ENCODE measurements around the gene CES2.

CES2 gene

GRCh38 chr16:66918803-66919568, 16.3 kb upstream of the CES2 start, which contains the start of gene CDH16:
Gene CDH16, minus strand, starts transcription at chr16:66918885. Its CDS starts 820 bp downstream, at chr16:66918065.
- H3F3A ChIP-seq (ENCODE audit: insufficient read depth, low read length), result no peaks in the 10 kb centered on the region
- H3K27ac ChIP-seq (ENCODE audit: low read length), result no peak within 1 kb of the TSS
- DNase-seq, result no peak
- H3K79me2 ChIP-seq (ENCODE audit: low read length), result no peaks in the 10 kb centered on the region
- no peak within 1 kb of the TSS for H2AFZ ChIP-seq (ENCODE audit: low read length)
- H3K4me1 ChIP-seq (ENCODE audit: low read length), result no peaks in the 10 kb centered on the region
- H3K9me3 ChIP-seq (replicated peaks; ENCODE audit: insufficient read depth, low read length), result no peaks in the 10 kb centered on the region
- no peak within 1 kb of the TSS for H3K4me3 ChIP-seq (ENCODE audit: low read length)
- no peak within 1 kb of the TSS for H3K4me2 ChIP-seq (ENCODE audit: low read depth, low read length)
- no peaks in the 10 kb centered on the region for H3K9me2 ChIP-seq (replicated peaks; ENCODE audit: insufficient read depth, low read length)
- H3K36me3 ChIP-seq (replicated peaks; ENCODE audit: insufficient read depth, low read length), result no peaks in the 10 kb centered on the region
- no peak within 1 kb of the TSS for H3K9ac ChIP-seq (ENCODE audit: low read length)
- H4K20me1 ChIP-seq (ENCODE audit: insufficient read depth, low read length), result no peaks in the 10 kb centered on the region
- TF ChIP-seq EZH2phosphoT487 (IDR thresholded peaks at IDR 0.05; ENCODE audit: low read length), result no peak
- no peak for TF ChIP-seq CTCF (IDR thresholded peaks at IDR 0.05; ENCODE audit: low read length)
- TF ChIP-seq EZH2 (optimal IDR thresholded peaks at IDR 0.05; ENCODE audit: low read depth, low read length), result no peak
- peaks cover 85% of the 10 kb centered on the region for H3K27me3 ChIP-seq (replicated peaks; ENCODE audit: insufficient read depth, low read length)

- no peak overlapping the region for H3K9ac ChIP-seq (ENCODE audit: low read length)
- H3K9me3 ChIP-seq (replicated peaks; ENCODE audit: insufficient read depth, low read length), result no peaks in the 10 kb centered on the region
- no peak overlapping the region for H3K27ac ChIP-seq (ENCODE audit: low read length)
- TF ChIP-seq CTCF (IDR thresholded peaks at IDR 0.05; ENCODE audit: low read length) (no peak), EZH2phosphoT487 (IDR thresholded peaks at IDR 0.05; ENCODE audit: low read length) (no peak), EZH2 (optimal IDR thresholded peaks at IDR 0.05; ENCODE audit: low read depth, low read length) (no peak)
- H4K20me1 ChIP-seq (ENCODE audit: insufficient read depth, low read length), result no peaks in the 10 kb centered on the region
- DNase-seq, result no peak
- no peaks in the 10 kb centered on the region for H3F3A ChIP-seq (ENCODE audit: insufficient read depth, low read length)
- H3K27me3 ChIP-seq (replicated peaks; ENCODE audit: insufficient read depth, low read length), result peaks cover 88% of the 10 kb centered on the region
- no peak overlapping the region for H3K4me3 ChIP-seq (ENCODE audit: low read length)
- H3K9me2 ChIP-seq (replicated peaks; ENCODE audit: insufficient read depth, low read length), result no peaks in the 10 kb centered on the region
- no peaks in the 10 kb centered on the region for H3K36me3 ChIP-seq (replicated peaks; ENCODE audit: insufficient read depth, low read length)
- no peak overlapping the region for H3K4me2 ChIP-seq (ENCODE audit: low read depth, low read length)
- H2AFZ ChIP-seq (ENCODE audit: low read length), result no peak overlapping the region
- H3K79me2 ChIP-seq (ENCODE audit: low read length), result no peaks in the 10 kb centered on the region
- no peaks in the 10 kb centered on the region for H3K4me1 ChIP-seq (ENCODE audit: low read length)
Measured at GRCh38 chr16:66919569-66920298, 15.6 kb upstream of the CES2 start.

- Histone ChIP-seq H3K36me3 (replicated peaks; ENCODE audit: insufficient read depth, low read length) (no peaks in the 10 kb centered on the region), H3K4me1 (ENCODE audit: low read length) (no peaks in the 10 kb centered on the region), H2AFZ (ENCODE audit: low read length) (no peak overlapping the region), H3K4me2 (ENCODE audit: low read depth, low read length) (no peak overlapping the region), H3K27ac (ENCODE audit: low read length) (no peak overlapping the region), H3K9ac (ENCODE audit: low read length) (no peak overlapping the region), H3K9me2 (replicated peaks; ENCODE audit: insufficient read depth, low read length) (no peaks in the 10 kb centered on the region), H3K27me3 (replicated peaks; ENCODE audit: insufficient read depth, low read length) (peaks cover 86% of the 10 kb centered on the region), H3K9me3 (replicated peaks; ENCODE audit: insufficient read depth, low read length) (no peaks in the 10 kb centered on the region), H3F3A (ENCODE audit: insufficient read depth, low read length) (no peaks in the 10 kb centered on the region), H3K4me3 (ENCODE audit: low read length) (no peak overlapping the region), H4K20me1 (ENCODE audit: insufficient read depth, low read length) (no peaks in the 10 kb centered on the region), H3K79me2 (ENCODE audit: low read length) (no peaks in the 10 kb centered on the region)
- no peak for DNase-seq
- TF ChIP-seq EZH2phosphoT487 (IDR thresholded peaks at IDR 0.05; ENCODE audit: low read length), result no peak
- no peak for TF ChIP-seq EZH2 (optimal IDR thresholded peaks at IDR 0.05; ENCODE audit: low read depth, low read length)
- TF ChIP-seq CTCF (IDR thresholded peaks at IDR 0.05; ENCODE audit: low read length), result no peak
Measured at GRCh38 chr16:66920299-66920590, 15.1 kb upstream of the CES2 start.

Measured in MM.1S (cell line).